C4-2B (cell line): ENCODE results near the gene HOXC9.
"Not testable (repeated sequence)": the region's sequence is repeated elsewhere in the genome, so short reads cannot be mapped to it uniquely, and the experiment has no call there.

ENCODE experiments used
- H3K27ac ChIP-seq: fragments of 450-650 bp; 2 replicates; pipeline ENCODE4 v1.5.1; 2017
- ZFX ChIP-seq: fragments of 450-650 bp; IDR thresholded peaks from 2 replicates; pipeline ENCODE4 v1.6.1; 2017
- TF ChIP-seq, protein P1 (sequence below): fragments of 450-650 bp; conservative IDR thresholded peaks from 2 replicates; pipeline ENCODE4 v1.5.1; 2017; ENCODE audit warnings: mild to moderate bottlenecking

The HOXC9 gene

DNA sequence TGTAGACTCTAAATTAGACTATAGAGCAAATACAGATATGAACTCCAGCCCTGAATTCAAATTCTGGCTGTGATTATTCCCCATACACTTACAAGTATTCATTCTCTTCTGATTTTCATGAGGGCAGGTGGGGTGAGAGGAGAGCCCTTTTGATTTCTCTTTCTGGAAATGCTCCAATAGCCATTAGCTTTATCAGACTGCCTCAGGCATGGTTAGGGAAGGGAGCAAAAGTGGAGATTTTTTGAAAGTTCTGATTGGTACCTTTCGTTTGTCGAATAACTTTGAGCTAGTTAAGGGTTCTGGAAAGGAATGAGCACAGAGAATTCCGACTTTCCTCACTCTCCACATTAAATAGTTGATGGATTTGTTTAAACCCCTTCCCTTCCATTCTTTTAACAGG is 40.7 kb downstream of the HOXC9 start:
- TF ChIP-seq, protein P1, sequence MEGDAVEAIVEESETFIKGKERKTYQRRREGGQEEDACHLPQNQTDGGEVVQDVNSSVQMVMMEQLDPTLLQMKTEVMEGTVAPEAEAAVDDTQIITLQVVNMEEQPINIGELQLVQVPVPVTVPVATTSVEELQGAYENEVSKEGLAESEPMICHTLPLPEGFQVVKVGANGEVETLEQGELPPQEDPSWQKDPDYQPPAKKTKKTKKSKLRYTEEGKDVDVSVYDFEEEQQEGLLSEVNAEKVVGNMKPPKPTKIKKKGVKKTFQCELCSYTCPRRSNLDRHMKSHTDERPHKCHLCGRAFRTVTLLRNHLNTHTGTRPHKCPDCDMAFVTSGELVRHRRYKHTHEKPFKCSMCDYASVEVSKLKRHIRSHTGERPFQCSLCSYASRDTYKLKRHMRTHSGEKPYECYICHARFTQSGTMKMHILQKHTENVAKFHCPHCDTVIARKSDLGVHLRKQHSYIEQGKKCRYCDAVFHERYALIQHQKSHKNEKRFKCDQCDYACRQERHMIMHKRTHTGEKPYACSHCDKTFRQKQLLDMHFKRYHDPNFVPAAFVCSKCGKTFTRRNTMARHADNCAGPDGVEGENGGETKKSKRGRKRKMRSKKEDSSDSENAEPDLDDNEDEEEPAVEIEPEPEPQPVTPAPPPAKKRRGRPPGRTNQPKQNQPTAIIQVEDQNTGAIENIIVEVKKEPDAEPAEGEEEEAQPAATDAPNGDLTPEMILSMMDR = no peak
- TF ChIP-seq ZFX = no peak
- no peak overlapping the region for H3K27ac ChIP-seq

DNA sequence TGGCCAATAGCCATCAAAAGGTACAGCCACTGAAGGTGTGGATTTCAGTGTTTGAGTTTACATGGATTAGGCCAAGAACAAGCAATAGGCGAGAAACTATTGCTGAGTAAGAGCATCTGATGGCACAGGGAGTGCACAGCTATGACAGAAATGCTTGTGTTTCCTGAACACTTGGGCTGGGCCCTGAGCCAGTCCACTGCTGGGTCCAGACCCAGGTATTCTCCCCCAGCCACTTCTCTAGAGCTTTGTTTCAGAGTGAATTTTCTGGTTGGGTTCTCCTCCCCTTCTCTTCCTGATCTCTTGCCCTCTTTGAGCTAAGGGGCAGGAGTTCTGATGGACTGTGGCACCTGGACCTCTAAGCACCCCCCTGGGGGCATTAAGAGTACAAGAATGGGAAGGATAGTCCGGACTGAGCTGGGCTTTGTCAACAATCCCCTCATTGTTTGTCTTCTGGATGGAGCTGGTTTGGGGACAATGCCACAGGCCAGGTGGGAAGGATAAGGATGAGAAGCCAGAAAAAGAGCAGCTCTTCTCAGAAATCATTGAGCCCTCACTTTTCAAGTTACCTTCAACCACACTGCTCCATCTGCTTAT is 41.2 kb downstream of the HOXC9 start:
- no peak for TF ChIP-seq ZFX
- TF ChIP-seq, protein P1 = no peak
- H3K27ac ChIP-seq = no peak overlapping the region

DNA sequence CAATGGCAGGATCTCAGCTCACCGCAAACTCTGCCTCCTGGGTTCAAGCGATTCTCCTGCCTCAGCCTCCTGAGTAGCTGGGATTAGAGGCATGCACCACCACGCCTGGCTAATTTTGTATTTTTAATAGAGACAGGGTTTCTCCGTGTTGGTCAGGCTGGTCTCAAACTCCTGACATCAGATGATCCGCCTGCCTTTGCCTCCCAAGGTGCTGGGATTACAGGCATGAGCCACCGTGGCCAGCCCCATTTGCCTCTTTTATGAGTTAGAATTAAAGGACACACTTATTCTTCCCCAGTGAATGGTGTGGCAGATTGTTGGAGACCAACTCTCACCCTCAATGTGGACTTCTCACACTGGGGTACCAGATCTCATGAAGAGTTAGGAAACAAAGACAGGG is 42.1 kb downstream of the HOXC9 start:
- H3K27ac ChIP-seq = not testable (repeated sequence)

DNA sequence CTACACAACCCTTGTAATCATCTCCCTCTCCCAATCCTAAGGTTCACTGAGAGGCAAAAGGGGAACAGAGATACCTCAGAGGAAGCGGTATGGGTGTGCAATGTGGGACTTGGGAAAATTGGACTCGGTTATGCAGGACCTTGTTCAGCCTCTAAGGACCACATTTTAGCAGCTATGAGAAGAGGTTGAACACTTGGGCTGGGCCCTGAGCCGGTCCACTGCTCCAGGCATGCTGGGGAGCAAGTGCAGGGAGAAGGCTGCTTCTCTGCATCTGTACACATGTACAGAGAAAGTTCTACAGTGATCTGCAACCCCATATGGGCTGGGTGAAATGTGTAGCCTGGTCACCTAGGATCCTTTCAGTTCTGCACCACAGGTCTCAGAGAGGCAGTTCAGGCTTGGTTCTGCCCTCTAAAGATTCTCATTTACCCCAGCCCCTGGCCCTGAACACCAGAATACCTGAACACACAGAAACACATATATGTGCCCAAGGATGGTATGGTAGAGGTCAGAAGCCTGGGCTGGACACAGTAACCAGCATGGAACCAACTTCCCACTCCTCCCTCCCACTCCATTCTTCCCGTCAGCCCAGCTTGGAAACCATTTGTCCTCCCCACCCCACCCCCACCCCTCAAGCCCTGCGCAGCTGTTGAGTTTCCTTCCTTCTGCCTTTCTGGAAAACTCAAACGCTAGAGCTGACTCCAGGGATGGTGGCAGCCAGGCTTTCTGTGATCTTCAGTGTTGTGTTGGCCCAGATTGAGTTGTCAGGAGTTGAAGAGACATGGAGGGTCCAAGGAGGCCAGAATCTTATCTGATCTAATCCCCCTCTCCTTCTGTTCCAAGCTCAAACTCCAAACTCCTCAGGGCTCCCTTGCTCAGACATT is 43.3 kb downstream of the HOXC9 start:
- H3K27ac ChIP-seq = no peak overlapping the region
- TF ChIP-seq, protein P1 = no peak
- no peak for TF ChIP-seq ZFX

DNA sequence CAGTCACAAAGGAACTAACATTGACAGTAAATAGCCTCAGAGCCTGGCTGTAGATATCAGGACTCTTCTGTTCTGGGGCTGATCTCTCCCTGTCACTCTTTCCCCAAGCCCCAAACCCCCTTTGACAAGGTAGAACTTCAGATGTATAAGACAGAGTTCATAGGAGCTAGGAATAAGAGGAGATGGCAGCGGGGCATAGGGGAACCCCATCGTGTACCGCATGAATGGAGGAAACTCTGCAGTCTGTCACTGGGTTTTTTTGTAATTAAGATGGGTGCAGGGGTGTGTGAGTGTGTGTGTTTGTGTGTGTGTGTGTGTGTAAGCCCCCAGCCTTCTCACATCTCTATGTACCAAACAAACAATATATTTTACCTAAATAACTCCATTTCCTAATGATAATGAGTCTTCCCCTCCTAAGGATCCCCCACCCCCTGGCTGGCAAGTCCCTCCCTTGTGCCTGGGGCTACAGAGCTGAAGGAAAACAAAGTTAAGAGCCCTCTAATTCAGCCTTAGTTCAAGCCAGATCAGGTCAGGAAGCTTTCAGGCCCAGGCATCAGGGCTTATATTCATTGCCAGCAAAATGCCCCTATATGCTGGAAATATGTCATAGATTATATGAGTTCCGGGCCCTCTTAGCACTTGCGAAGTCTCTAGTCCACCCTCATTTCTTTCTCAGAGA is 44.6 kb downstream of the HOXC9 start:
- H3K27ac ChIP-seq = no peak overlapping the region
- TF ChIP-seq, protein P1 = no peak
- no peak for TF ChIP-seq ZFX

DNA sequence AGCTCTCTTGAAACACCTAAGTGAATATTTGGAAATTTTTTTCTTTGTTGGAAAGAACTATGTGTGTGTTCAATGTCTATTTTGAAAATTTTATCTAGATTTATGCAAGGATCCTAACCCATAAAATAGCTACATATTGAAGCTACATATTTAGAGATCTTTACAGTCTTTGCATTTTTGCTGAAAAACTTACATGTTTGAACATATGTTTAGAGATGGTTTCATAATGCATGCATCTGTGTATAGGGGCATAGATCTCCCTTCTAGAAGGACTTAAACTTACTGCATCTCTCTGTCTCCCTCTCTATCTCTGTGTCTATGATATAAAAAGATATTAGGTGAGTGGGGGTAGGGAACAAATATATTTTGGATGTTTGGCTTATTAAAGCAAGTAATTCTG is 45.4 kb downstream of the HOXC9 start:
- TF ChIP-seq, protein P1 = no peak
- TF ChIP-seq ZFX = no peak
- H3K27ac ChIP-seq = no peak overlapping the region

DNA sequence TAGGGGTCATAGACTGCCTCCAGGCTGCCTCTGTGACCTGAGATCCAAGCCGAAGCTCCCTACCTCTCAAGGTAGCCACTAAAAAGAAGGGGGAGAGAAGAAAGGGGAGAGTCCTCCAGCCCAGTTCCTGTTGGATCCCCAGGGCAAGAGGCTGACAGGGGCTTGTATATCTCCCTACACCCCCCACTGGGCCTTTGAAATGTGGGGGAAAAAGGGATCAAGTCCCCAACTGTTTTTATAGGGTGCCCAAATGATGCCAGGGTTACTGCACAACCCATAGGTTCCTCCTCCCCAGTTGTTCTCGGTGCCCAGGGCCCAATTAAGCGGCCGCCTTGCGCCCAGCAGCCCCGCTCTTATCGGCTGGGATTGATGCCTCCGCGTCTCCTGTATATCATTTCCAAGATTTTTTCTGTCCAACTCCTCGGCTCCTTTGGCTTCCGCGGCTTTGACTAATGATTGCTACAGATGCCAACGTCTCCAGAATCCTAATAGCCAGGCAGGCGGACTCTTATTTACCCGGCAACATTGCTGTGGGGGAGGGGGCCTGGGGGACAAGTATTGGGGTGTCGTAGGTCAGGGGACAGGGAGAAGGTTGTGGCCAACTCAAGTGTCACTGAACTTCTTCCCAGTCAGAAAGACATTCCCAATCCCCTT is 46.0 kb downstream of the HOXC9 start:
- H3K27ac ChIP-seq = no peak overlapping the region
- TF ChIP-seq, protein P1 = no peak
- TF ChIP-seq ZFX = no peak
